Astrocyte (in vitro differentiated cells and primary cell): Measurements from ENCODE around the gene PPP6R3.

Experiments used
- EZH2 ChIP-seq: IDR thresholded peaks from 2 replicates; pipeline ENCODE4 v1.6.1; 2012; ENCODE audit warnings: mild to moderate bottlenecking, low read length, inconsistent platforms; ENCODE audit not compliant: insufficient read depth
- TF ChIP-seq, protein P1 (sequence below): IDR thresholded peaks from 2 replicates; pipeline ENCODE4 v1.5.1; 2011; ENCODE audit warnings: low read depth, mild to moderate bottlenecking, inconsistent platforms, low read length, moderate library complexity; ENCODE audit not compliant: insufficient read depth

DNA sequence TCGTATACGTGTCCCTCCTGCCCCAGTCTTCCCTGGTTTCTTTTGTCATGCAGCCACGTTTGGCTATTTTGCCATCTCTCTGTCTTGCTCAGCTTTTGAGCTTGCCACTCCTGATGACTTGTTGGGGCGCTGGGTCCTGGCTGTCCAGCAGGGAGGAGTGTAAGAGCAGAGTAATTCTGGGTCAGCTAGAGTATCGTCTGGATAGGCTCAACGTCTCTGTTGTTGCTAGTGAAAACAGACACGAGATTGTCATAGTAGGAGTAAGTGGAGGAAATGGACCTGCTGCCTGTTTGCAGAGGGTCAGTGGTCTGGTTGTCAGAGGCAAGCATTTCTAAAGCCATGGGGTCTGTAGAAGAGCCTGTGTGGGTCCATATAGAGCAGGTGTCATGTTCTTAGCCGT lies 83.0 kb downstream of the PPP6R3 start:
- TF ChIP-seq, protein P1, sequence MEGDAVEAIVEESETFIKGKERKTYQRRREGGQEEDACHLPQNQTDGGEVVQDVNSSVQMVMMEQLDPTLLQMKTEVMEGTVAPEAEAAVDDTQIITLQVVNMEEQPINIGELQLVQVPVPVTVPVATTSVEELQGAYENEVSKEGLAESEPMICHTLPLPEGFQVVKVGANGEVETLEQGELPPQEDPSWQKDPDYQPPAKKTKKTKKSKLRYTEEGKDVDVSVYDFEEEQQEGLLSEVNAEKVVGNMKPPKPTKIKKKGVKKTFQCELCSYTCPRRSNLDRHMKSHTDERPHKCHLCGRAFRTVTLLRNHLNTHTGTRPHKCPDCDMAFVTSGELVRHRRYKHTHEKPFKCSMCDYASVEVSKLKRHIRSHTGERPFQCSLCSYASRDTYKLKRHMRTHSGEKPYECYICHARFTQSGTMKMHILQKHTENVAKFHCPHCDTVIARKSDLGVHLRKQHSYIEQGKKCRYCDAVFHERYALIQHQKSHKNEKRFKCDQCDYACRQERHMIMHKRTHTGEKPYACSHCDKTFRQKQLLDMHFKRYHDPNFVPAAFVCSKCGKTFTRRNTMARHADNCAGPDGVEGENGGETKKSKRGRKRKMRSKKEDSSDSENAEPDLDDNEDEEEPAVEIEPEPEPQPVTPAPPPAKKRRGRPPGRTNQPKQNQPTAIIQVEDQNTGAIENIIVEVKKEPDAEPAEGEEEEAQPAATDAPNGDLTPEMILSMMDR: no peak
- no peak for TF ChIP-seq EZH2
